ENCODE data around the gene LIPF. TPM values are rescaled to one million over a fixed set of nuclear protein-coding genes. Genes with fewer than 3 reads are reported as not detected.
A peak's percentile ranks its signal among the peaks of the same experiment; 100 is the strongest.

Gene LIPF
- total RNA-seq, 2 experiments from 2014 or later = not detected

DNA sequence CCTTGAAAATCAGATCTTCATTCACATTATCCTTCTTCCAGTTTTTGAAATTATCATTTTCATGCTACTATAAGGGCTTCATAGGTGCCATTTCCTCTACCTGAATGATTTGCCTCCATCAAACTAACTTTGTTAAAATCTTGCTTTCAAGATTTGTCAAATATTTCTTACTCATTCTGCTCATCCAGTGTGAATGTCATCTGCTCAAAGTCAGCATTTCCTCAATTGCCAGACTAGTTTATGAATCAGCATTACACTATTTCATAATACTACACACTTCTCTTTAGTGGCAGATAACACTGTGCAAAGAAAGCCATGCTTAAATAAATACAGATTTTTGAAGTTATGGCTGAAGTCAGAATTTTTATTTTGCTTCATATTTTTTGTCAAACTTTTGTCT lies 21.3 kb upstream of the LIPF start:
- Histone ChIP-seq H3K9me3 (ENCODE audit: control insufficient read depth in 1 of 2, insufficient read depth in 1 of 2, low read length in 2 of 2) (no peaks in the 10 kb centered on the region), H3K4me3 (ENCODE audit: low read length) (no peak overlapping the region), H3K27me3 (ENCODE audit: control insufficient read depth in 1 of 2, insufficient read depth in 2 of 2, low read length in 2 of 2) (peaks cover under 1 to 4% of the 10 kb centered on the region in 2 experiments), H3K4me1 (ENCODE audit: insufficient read depth, low read length) (no peaks in the 10 kb centered on the region), H3K36me3 (ENCODE audit: insufficient read depth, low read length) (no peaks in the 10 kb centered on the region), H3K27ac (ENCODE audit: low read depth in 1 of 2, low read length in 2 of 2) (no peak overlapping the region)
- ATAC-seq (ENCODE audit: poor library complexity) (no peak), DNase-seq (peak in 3 of 14 experiments; percentile 1 to 27 (median 8))
- Mint-ChIP-seq H3K27me3 (peaks cover 12% of the 10 kb centered on the region), H3K4me1 (ENCODE audit: low read depth) (no peaks in the 10 kb centered on the region), H3K9me3 (no peaks in the 10 kb centered on the region), H3K27ac (no peak overlapping the region), H3K4me3 (no peak overlapping the region), H3K36me3 (ENCODE audit: low read depth) (no peaks in the 10 kb centered on the region)
- TF ChIP-seq, protein P1, sequence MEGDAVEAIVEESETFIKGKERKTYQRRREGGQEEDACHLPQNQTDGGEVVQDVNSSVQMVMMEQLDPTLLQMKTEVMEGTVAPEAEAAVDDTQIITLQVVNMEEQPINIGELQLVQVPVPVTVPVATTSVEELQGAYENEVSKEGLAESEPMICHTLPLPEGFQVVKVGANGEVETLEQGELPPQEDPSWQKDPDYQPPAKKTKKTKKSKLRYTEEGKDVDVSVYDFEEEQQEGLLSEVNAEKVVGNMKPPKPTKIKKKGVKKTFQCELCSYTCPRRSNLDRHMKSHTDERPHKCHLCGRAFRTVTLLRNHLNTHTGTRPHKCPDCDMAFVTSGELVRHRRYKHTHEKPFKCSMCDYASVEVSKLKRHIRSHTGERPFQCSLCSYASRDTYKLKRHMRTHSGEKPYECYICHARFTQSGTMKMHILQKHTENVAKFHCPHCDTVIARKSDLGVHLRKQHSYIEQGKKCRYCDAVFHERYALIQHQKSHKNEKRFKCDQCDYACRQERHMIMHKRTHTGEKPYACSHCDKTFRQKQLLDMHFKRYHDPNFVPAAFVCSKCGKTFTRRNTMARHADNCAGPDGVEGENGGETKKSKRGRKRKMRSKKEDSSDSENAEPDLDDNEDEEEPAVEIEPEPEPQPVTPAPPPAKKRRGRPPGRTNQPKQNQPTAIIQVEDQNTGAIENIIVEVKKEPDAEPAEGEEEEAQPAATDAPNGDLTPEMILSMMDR (IDR thresholded peaks at IDR 0.05) = no peak
- intact Hi-C loops (cut with DNase I, micrococcal nuclease) = no loop called here
- ChIA-PET CTCF (no interaction called here), POLR2A (no interaction called here)

DNA sequence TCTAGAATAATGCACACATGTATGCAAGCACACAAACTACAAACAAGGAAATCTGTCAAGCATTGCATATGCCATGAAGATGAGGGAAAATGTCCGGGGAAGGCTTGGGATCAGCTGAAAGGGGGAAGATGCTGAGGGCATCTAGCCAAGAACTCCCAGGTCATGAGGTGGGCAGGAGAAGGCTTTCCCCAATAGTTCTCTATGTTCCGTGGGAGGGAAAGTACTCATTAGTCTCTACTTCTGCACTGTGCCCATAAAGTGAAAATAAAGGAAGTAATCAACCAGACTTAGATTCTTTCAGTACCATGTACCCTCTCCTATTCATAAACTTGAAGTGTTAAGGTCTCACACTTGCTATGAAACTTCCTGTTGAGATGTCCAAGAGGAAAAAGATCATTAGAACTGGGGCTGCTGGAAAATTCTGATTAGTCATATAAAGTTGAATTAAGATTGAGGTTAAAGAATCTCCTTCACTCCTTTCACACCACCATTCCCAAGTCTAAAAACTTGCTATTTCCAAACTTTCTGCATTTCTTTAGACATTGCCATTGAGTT lies 17.1 kb upstream of the LIPF start:
- Mint-ChIP-seq H3K27me3 (no peaks in the 10 kb centered on the region), H3K36me3 (ENCODE audit: low read depth) (no peaks in the 10 kb centered on the region), H3K27ac (no peak overlapping the region), H3K4me1 (ENCODE audit: low read depth) (no peaks in the 10 kb centered on the region), H3K4me3 (no peak overlapping the region), H3K9me3 (no peaks in the 10 kb centered on the region)
- DNase-seq (no peak), ATAC-seq (ENCODE audit: poor library complexity) (no peak)
- Histone ChIP-seq H3K4me1 (ENCODE audit: insufficient read depth, low read length) (no peaks in the 10 kb centered on the region), H3K9me3 (ENCODE audit: control insufficient read depth in 1 of 2, insufficient read depth in 1 of 2, low read length in 2 of 2) (no peaks in the 10 kb centered on the region), H3K36me3 (ENCODE audit: insufficient read depth, low read length) (no peaks in the 10 kb centered on the region), H3K27me3 (ENCODE audit: control insufficient read depth in 1 of 2, insufficient read depth in 2 of 2, low read length in 2 of 2) (no peaks in the 10 kb centered on the region), H3K27ac (ENCODE audit: low read depth in 1 of 2, low read length in 2 of 2) (no peak overlapping the region), H3K4me3 (ENCODE audit: low read length) (no peak overlapping the region)
- TF ChIP-seq, protein P1 (IDR thresholded peaks at IDR 0.05) = no peak
- ChIA-PET CTCF (no interaction called here), POLR2A (no interaction called here)
- intact Hi-C loops (cut with DNase I, micrococcal nuclease) = no loop called here

- no peak overlapping the region for H3K4me3 ChIP-seq (ENCODE audit: low read length)
- ATAC-seq (ENCODE audit: poor library complexity) (no peak), DNase-seq (no peak)
- no peaks in the 10 kb centered on the region for H3K27me3 ChIP-seq (ENCODE audit: control insufficient read depth in 1 of 2, insufficient read depth in 2 of 2, low read length in 2 of 2)
- no peaks in the 10 kb centered on the region for H3K4me1 Mint-ChIP-seq (ENCODE audit: low read depth)
- TF ChIP-seq, protein P1 (IDR thresholded peaks at IDR 0.05) = no peak
- H3K27me3 Mint-ChIP-seq = peaks cover 4% of the 10 kb centered on the region
- H3K36me3 ChIP-seq (ENCODE audit: insufficient read depth, low read length) = no peaks in the 10 kb centered on the region
- H3K4me3 Mint-ChIP-seq = no peak overlapping the region
- H3K27ac ChIP-seq (ENCODE audit: low read depth in 1 of 2, low read length in 2 of 2) = no peak overlapping the region
- no peaks in the 10 kb centered on the region for H3K4me1 ChIP-seq (ENCODE audit: insufficient read depth, low read length)
- intact Hi-C loops (cut with DNase I, micrococcal nuclease) = no loop called here
- H3K9me3 Mint-ChIP-seq = no peaks in the 10 kb centered on the region
- H3K36me3 Mint-ChIP-seq (ENCODE audit: low read depth) = no peaks in the 10 kb centered on the region
- H3K9me3 ChIP-seq (ENCODE audit: control insufficient read depth in 1 of 2, insufficient read depth in 1 of 2, low read length in 2 of 2) = no peaks in the 10 kb centered on the region
- H3K27ac Mint-ChIP-seq = no peak overlapping the region
- POLR2A ChIA-PET = no interaction called here
- CTCF ChIA-PET = no interaction called here
Observed at GRCh38 chr10:88651101-88651551, 13.1 kb upstream of the LIPF start.
